Gastroesophageal sphincter (tissue), 3 donors: Measurements from ENCODE around the gene WWP2.

Source experiments
- POLR2A ChIP-seq, 2 donors: fragments of 450-650 bp; IDR thresholded peaks; one replicate each; pipeline ENCODE4 v1.6.1; 2017; ENCODE audit warnings: antibody characterized with exemption in 2 of 2, mild to moderate bottlenecking in 2 of 2, moderate library complexity in 1 of 2
- TF ChIP-seq, protein P1 (sequence below), 4 experiments: fragments of 200-600 bp in 2 of 4; fragments of 450-650 bp in 2 of 4; sonication (generic) in 1 of 4; IDR thresholded peaks; one replicate each; pipeline ENCODE4 v1.5.1; 2017 to 2019; ENCODE audit warnings: antibody characterized with exemption in 4 of 4, mild to moderate bottlenecking in 2 of 4, moderate library complexity in 2 of 4

DNA sequence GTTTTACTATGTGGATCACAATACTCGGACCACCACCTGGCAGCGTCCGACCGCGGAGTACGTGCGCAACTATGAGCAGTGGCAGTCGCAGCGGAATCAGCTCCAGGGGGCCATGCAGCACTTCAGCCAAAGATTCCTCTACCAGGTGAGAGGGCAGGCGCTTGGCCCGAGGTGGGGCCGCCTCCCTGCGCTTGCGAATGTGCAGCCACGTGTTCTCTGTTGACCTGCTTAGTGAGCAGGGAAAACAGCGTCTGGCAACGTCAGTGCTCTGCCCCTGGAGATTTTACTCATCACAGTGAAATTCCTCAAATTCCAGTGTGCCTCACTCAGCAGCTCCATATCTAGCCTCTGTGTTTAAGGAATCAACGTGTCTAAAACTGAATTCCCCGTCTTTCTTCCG lies 155.6 kb downstream of the WWP2 start:
- no peak for TF ChIP-seq POLR2A (IDR thresholded peaks at IDR 0.05)
- TF ChIP-seq, protein P1, sequence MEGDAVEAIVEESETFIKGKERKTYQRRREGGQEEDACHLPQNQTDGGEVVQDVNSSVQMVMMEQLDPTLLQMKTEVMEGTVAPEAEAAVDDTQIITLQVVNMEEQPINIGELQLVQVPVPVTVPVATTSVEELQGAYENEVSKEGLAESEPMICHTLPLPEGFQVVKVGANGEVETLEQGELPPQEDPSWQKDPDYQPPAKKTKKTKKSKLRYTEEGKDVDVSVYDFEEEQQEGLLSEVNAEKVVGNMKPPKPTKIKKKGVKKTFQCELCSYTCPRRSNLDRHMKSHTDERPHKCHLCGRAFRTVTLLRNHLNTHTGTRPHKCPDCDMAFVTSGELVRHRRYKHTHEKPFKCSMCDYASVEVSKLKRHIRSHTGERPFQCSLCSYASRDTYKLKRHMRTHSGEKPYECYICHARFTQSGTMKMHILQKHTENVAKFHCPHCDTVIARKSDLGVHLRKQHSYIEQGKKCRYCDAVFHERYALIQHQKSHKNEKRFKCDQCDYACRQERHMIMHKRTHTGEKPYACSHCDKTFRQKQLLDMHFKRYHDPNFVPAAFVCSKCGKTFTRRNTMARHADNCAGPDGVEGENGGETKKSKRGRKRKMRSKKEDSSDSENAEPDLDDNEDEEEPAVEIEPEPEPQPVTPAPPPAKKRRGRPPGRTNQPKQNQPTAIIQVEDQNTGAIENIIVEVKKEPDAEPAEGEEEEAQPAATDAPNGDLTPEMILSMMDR (IDR thresholded peaks at IDR 0.05) = no peak
